ENCODE data around the gene FCRL1. TPM values are rescaled to one million over a fixed set of nuclear protein-coding genes. Genes with fewer than 3 reads are reported as not detected.

FCRL1 gene
- total RNA-seq, 1 donor from 2014 or later: not detected

DNA sequence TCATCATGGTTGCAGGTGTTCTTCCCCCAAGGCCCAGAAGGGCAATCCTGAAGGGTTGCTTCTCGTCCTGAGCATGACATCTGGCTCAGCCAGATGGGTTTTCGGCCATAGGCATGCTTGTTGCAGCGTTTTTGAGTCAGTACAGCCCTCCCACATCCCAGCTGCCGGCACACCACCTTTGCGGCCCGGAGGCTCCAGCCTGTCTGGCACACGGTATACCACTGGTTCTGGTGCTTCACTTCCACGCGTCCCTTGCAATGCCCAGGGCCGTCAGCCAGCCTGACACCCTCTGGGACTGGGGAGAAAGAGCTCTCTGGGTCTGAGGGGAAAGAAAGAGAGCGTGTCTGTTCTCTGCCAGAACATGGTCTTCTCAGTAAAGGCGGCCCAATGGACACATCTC, 14.5 kb upstream of the FCRL1 start:
- H3K27me3 ChIP-seq (ENCODE audit: low read depth): peaks cover 11% of the 10 kb centered on the region
- intact Hi-C loops (cut with micrococcal nuclease): no loop called here
- H3K27ac ChIP-seq (replicated peaks): no peak overlapping the region
- no peaks in the 10 kb centered on the region for H3K36me3 ChIP-seq
- TF ChIP-seq, protein P1, sequence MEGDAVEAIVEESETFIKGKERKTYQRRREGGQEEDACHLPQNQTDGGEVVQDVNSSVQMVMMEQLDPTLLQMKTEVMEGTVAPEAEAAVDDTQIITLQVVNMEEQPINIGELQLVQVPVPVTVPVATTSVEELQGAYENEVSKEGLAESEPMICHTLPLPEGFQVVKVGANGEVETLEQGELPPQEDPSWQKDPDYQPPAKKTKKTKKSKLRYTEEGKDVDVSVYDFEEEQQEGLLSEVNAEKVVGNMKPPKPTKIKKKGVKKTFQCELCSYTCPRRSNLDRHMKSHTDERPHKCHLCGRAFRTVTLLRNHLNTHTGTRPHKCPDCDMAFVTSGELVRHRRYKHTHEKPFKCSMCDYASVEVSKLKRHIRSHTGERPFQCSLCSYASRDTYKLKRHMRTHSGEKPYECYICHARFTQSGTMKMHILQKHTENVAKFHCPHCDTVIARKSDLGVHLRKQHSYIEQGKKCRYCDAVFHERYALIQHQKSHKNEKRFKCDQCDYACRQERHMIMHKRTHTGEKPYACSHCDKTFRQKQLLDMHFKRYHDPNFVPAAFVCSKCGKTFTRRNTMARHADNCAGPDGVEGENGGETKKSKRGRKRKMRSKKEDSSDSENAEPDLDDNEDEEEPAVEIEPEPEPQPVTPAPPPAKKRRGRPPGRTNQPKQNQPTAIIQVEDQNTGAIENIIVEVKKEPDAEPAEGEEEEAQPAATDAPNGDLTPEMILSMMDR (IDR thresholded peaks at IDR 0.05; ENCODE audit: borderline replicate concordance): no peak
- no peaks in the 10 kb centered on the region for H3K9me3 ChIP-seq (replicated peaks)
- no peaks in the 10 kb centered on the region for H3K4me1 ChIP-seq
- no peak for DNase-seq
- H3K4me3 ChIP-seq: no peak overlapping the region

DNA sequence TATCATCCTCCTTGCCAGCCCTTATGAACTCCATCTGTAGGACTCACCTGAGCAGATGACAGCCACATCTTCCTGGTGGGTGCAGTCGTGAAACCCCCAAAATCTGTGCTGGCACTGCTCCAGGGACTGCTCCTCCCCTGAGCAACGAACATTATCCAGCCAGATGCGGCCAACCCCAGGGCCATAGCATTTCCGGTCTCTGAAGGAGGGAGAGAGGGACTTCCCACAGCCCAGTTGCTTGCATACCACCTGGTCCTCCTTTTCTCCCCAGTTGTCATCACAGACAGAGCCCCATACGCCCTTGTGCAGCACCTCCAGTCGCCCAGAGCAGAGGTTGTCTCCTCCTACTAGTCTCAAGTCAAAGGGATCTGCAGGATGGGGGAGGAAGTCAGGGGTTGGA, 13.2 kb upstream of the FCRL1 start:
- no peak for DNase-seq
- TF ChIP-seq, protein P1 (IDR thresholded peaks at IDR 0.05; ENCODE audit: borderline replicate concordance): no peak
- Histone ChIP-seq H3K27ac (replicated peaks) (no peak overlapping the region), H3K4me1 (no peaks in the 10 kb centered on the region), H3K27me3 (ENCODE audit: low read depth) (peaks cover 10% of the 10 kb centered on the region), H3K4me3 (no peak overlapping the region), H3K36me3 (no peaks in the 10 kb centered on the region), H3K9me3 (replicated peaks) (no peaks in the 10 kb centered on the region)
- intact Hi-C loops (cut with micrococcal nuclease): no loop called here

DNA sequence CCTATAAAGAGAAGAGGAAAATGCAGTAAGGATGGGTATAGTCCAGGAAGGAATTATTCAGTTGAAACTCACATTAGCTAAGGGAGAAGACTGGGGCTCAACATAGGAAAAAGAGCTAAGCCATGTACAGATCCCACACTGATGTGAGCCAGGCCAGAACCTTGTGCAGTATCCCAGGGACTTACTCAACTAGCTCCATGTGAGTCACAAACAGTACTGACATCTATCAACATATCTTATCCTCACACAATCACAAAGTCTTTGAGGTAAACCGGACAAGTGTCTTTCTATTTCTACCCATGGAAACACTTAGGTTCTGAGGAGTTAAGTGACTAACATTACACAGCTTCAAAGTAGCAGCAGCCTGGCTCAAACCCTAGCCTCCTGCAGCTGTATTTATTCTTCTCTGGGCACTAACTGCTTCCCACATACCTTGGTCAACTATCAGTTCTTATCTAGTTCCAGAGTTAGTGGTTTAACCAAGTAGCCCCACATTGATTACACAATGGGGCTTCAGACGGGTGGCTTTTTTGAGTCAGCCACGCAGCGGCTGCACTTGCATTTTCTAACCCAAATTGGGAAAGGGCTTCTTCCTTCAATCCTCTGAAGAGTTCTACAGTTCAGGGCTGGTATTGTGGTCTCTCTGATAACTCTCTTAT, 12.2 kb upstream of the FCRL1 start:
- Histone ChIP-seq H3K4me1 (no peaks in the 10 kb centered on the region), H3K9me3 (replicated peaks) (no peaks in the 10 kb centered on the region), H3K27me3 (ENCODE audit: low read depth) (peaks cover 5% of the 10 kb centered on the region), H3K27ac (replicated peaks) (no peak overlapping the region), H3K36me3 (no peaks in the 10 kb centered on the region), H3K4me3 (no peak overlapping the region)
- intact Hi-C loops (cut with micrococcal nuclease): no loop called here
- TF ChIP-seq, protein P1 (IDR thresholded peaks at IDR 0.05; ENCODE audit: borderline replicate concordance): no peak
- DNase-seq: no peak

DNA sequence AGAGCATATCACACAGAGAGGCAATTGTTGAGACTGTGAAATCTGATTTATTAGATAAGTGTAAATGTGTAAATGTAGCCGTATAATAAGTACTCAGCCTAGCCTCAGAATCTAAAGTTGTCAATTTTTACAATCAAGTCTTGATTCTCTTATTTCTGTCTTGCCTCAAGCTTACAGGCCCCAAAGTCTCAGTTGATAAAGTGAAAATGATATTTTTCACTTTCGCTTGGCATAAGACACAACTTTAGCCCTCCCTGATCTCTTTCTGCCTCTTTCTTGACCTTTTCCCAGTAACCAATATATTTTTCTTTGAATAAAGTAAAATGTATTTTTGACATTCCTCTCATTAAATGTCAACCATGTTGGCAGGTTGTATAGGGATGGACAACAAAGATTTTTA, 11.0 kb upstream of the FCRL1 start:
- H3K36me3 ChIP-seq: no peaks in the 10 kb centered on the region
- no peak overlapping the region for H3K27ac ChIP-seq (replicated peaks)
- H3K4me3 ChIP-seq: no peak overlapping the region
- H3K4me1 ChIP-seq: no peaks in the 10 kb centered on the region
- TF ChIP-seq, protein P1 (IDR thresholded peaks at IDR 0.05; ENCODE audit: borderline replicate concordance): no peak
- no peak for DNase-seq
- peaks cover 2% of the 10 kb centered on the region for H3K27me3 ChIP-seq (ENCODE audit: low read depth)
- H3K9me3 ChIP-seq (replicated peaks): no peaks in the 10 kb centered on the region
- intact Hi-C loops (cut with micrococcal nuclease): no loop called here

DNA sequence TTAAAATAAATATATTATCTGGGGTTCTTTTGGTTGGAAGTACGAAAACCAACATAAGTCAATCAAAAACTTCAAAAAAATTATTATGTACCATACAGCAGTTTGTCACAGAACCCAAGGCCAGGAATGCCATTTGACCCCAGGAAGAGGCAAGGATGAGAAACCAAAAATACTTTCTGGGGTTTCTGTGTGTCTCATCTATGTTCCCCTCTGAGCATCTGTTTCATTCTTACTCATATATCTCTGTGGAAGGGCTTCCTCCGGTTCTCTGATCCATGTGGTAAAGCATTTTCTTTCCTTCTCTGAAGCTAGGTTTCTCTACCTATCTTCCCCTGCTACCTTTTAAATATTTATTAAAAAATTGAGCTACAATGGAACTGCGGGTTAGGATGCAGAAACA, 9.8 kb upstream of the FCRL1 start:
- Histone ChIP-seq H3K27me3 (ENCODE audit: low read depth) (no peaks in the 10 kb centered on the region), H3K4me3 (no peak overlapping the region), H3K36me3 (no peaks in the 10 kb centered on the region), H3K4me1 (no peaks in the 10 kb centered on the region), H3K9me3 (replicated peaks) (no peaks in the 10 kb centered on the region), H3K27ac (replicated peaks) (no peak overlapping the region)
- TF ChIP-seq, protein P1 (IDR thresholded peaks at IDR 0.05; ENCODE audit: borderline replicate concordance): no peak
- no peak for DNase-seq
- intact Hi-C loops (cut with micrococcal nuclease): no loop called here

Data from left ventricle myocardium inferior (tissue), 1 donor.